HCT116 (cell line): Measurements from ENCODE around the gene TUT4. TPM values are rescaled to one million over a fixed set of nuclear protein-coding genes. Genes with fewer than 3 reads are reported as not detected.

Experiments
- ATAC-seq: fragments of 200-7000 bp; cut with Tn5 transposase; 2 replicates; pipeline ENCODE4 v1.9.1; 2020; ENCODE audit warnings: mild to moderate bottlenecking, moderate library complexity
- BruUV-seq: library from RNA; stranded (reverse); fragments of 400-500 nt; replicated peaks from 2 replicates; lab custom pipeline; 2021; lab: Mats Ljungman, UMichigan
- CTCF ChIA-PET: fragments of 300-600 bp; sonication (Branson Sonifier 250); formaldehyde crosslinking; loops from one replicate; lab custom pipeline; 2021; ENCODE audit warnings: antibody characterized with exemption; lab: Charles Lee
- POLR2A ChIA-PET: fragments of 300-600, 350-600 bp; sonication (Branson Sonifier 250); formaldehyde crosslinking; loops from one replicate; lab custom pipeline; 2021; ENCODE audit warnings: antibody characterized with exemption; lab: Charles Lee
- RAD21 ChIA-PET, 2 experiments: fragments of 300-600 bp; sonication (Branson Sonifier 250); formaldehyde crosslinking; loops; one replicate each; lab custom pipeline; 2023; ENCODE audit warnings: low total read pairs in 2 of 2; ENCODE audit not compliant: uncharacterized antibody in 2 of 2, unreplicated experiment in 2 of 2, low non-redundant PET in 1 of 2; lab: Charles Lee
- DNase-seq: peaks from one replicate; pipeline ENCODE4 v3.0.0-alpha.2; 2010; ENCODE audit warnings: low read depth, low spot score
- H2AFZ ChIP-seq: fragments of 200-600 bp; shearing (Covaris generic), sonication (generic); 2 replicates; pipeline ENCODE4 v1.6.1; 2017; ENCODE audit warnings: low read depth, mixed run types, mixed read lengths, antibody characterized with exemption, low read length; ENCODE audit not compliant: poor library complexity, severe bottlenecking
- H3K27ac ChIP-seq: 2 replicates; pipeline ENCODE4 v1.5.1; 2012; ENCODE audit warnings: low read depth, low read length
- H3K27me3 ChIP-seq: fragments of 200-600 bp; sonication (generic); 2 replicates; pipeline ENCODE4 v1.6.1; 2016; ENCODE audit warnings: mixed run types, low read length, mixed read lengths; ENCODE audit not compliant: insufficient read depth
- H3K36me3 ChIP-seq, 2 experiments: fragments of 200-500 bp in 1 of 2; fragments of 200-600 bp in 1 of 2; sonication (Bioruptor generic) in 1 of 2; sonication (generic) in 1 of 2; 2 replicates each; pipeline versions ENCODE4 v1.5.1 to v1.6.1; 2014 to 2016; ENCODE audit warnings: low read length in 2 of 2, inconsistent platforms in 1 of 2, mixed read lengths in 1 of 2, mixed run types in 1 of 2; ENCODE audit not compliant: insufficient read depth in 2 of 2, control insufficient read depth in 1 of 2
- H3K4me1 ChIP-seq, 2 experiments: fragments of 200-600 bp in 1 of 2; sonication (generic) in 1 of 2; 2 replicates each; pipeline versions ENCODE4 v1.5.1 to v1.6.1; 2012 to 2017; ENCODE audit warnings: low read length in 2 of 2, inconsistent platforms in 1 of 2, mild to moderate bottlenecking in 1 of 2, mixed read lengths in 1 of 2, mixed run types in 1 of 2, moderate library complexity in 1 of 2; ENCODE audit not compliant: insufficient read depth in 2 of 2, control insufficient read depth in 1 of 2
- H3K4me2 ChIP-seq: fragments of 200-600 bp; sonication (generic); 2 replicates; pipeline ENCODE4 v1.6.1; 2017; ENCODE audit warnings: mixed run types, low read length, mixed read lengths
- H3K4me3 ChIP-seq, 2 experiments: fragments of 200-600 bp in 1 of 2; sonication (generic) in 1 of 2; replicated peaks in 1 of 2; 2 replicates each; pipeline ENCODE4 v1.5.1; 2011 to 2016; ENCODE audit warnings: low read length in 2 of 2, control low read depth in 1 of 2, low read depth in 1 of 2, mild to moderate bottlenecking in 1 of 2, mixed read lengths in 1 of 2, mixed run types in 1 of 2
- H3K79me2 ChIP-seq: fragments of 200-600 bp; sonication (generic); 2 replicates; pipeline ENCODE4 v1.6.1; 2017; ENCODE audit warnings: mild to moderate bottlenecking, mixed run types, low read length, moderate library complexity, mixed read lengths; ENCODE audit not compliant: insufficient read depth
- H3K9ac ChIP-seq: fragments of 200-600 bp; sonication (generic); 2 replicates; pipeline ENCODE4 v1.6.1; 2016; ENCODE audit warnings: low read length, mixed read lengths
- H3K9me2 ChIP-seq: fragments of 200-600 bp; sonication (generic), shearing (Covaris generic); 2 replicates; pipeline ENCODE4 v1.6.1; 2017; ENCODE audit warnings: mixed run types, mild to moderate bottlenecking, moderate library complexity; ENCODE audit not compliant: insufficient read depth
- H3K9me3 ChIP-seq, 2 experiments: fragments of 200-500 bp in 1 of 2; fragments of 200-600 bp in 1 of 2; sonication (Bioruptor generic) in 1 of 2; sonication (generic) in 1 of 2; 2 replicates each; pipeline ENCODE4 v1.6.1; 2014 to 2017; ENCODE audit warnings: low read length in 2 of 2, mixed read lengths in 2 of 2, inconsistent platforms in 1 of 2, low read depth in 1 of 2, mild to moderate bottlenecking in 1 of 2, mixed run types in 1 of 2, moderate library complexity in 1 of 2; ENCODE audit not compliant: control insufficient read depth in 1 of 2, insufficient read depth in 1 of 2
- H4K20me1 ChIP-seq: fragments of 200-600 bp; sonication (generic), shearing (Covaris generic); 2 replicates; pipeline ENCODE4 v1.6.1; 2017; ENCODE audit warnings: mixed run types, mild to moderate bottlenecking, moderate library complexity; ENCODE audit not compliant: insufficient read depth
- CBX3 ChIP-seq: IDR thresholded peaks from 2 replicates; pipeline ENCODE4 v1.6.1; 2012; ENCODE audit warnings: low read depth
- CEBPB ChIP-seq: IDR thresholded peaks from 2 replicates; pipeline ENCODE4 v1.6.1; 2012; ENCODE audit warnings: low read depth
- EZH2phosphoT487 ChIP-seq: fragments of 200-600 bp; IDR thresholded peaks from 2 replicates; pipeline ENCODE4 v1.6.1; 2018; ENCODE audit warnings: antibody characterized with exemption, borderline replicate concordance
- FOSL1 ChIP-seq: IDR thresholded peaks from 2 replicates; pipeline ENCODE4 v1.6.1; 2012; ENCODE audit warnings: low read depth
- MAX ChIP-seq: IDR thresholded peaks from 2 replicates; pipeline ENCODE4 v1.6.1; 2012
- POLR2A ChIP-seq: IDR thresholded peaks from 2 replicates; pipeline ENCODE4 v1.7.0; 2011; ENCODE audit warnings: borderline replicate concordance; ENCODE audit not compliant: insufficient read depth, insufficient read length; ENCODE audit errors: extremely low read depth
- POLR2AphosphoS5 ChIP-seq: IDR thresholded peaks from 2 replicates; pipeline ENCODE4 v1.6.1; 2011; ENCODE audit warnings: mild to moderate bottlenecking, low read depth, low read length, moderate library complexity
- RAD21 ChIP-seq: IDR thresholded peaks from 2 replicates; pipeline ENCODE4 v1.6.1; 2012; ENCODE audit warnings: low read depth, mild to moderate bottlenecking
- REST ChIP-seq: IDR thresholded peaks from 2 replicates; pipeline ENCODE4 v1.6.1; 2012; ENCODE audit warnings: low read depth
- YY1 ChIP-seq: IDR thresholded peaks from 2 replicates; pipeline ENCODE4 v1.6.1; 2011; ENCODE audit warnings: low read length, low read depth, moderate library complexity, mild to moderate bottlenecking; ENCODE audit not compliant: insufficient replicate concordance; ENCODE audit errors: extremely low read depth
- ZFX ChIP-seq: fragments of 450-650 bp; IDR thresholded peaks from 2 replicates; pipeline ENCODE4 v1.6.1; 2017
- ZNF274 ChIP-seq: fragments of 200-500 bp; sonication (Bioruptor generic); IDR thresholded peaks from 2 replicates; pipeline ENCODE4 v1.6.1; 2014; ENCODE audit warnings: mild to moderate bottlenecking, low read depth, low read length, inconsistent platforms
- intact Hi-C: fragments of 100-400 bp; cut with micrococcal nuclease; formaldehyde crosslinking; loops from 2 replicates; pipeline ENCODE4 v1.10.0; 2022
- total RNA-seq: library from RNA; stranded (reverse); gene quantifications from one replicate; pipeline ENCODE4 v1.2.1, GENCODE V29; 2021; ENCODE audit not compliant: unreplicated experiment

The TUT4 gene
- total RNA-seq, 1 experiment from 2014 or later: 50.0 TPM

- TF ChIP-seq POLR2A (no peak), REST (no peak), CBX3 (no peak), ZFX (no peak), EZH2phosphoT487 (no peak)
- TF ChIP-seq, all 23 proteins: peak for 0
These were observed 149.3 kb downstream of the TUT4 start (continued) for GRCh38 chr1:52403566-52404115.

GRCh38 chr1:52402860-52403240, 150.0 kb downstream of the TUT4 start:
- Histone ChIP-seq H3K27ac (peak overlapping the region; percentile 93; the same call in 1 of the 2 replicates), H3K4me1 (peaks cover 2 to 14% of the 10 kb centered on the region in 2 experiments; a peak in 2 of 4 replicates), H3K4me3 (peak overlapping the region; percentile 99), H3K9me3 (no peaks in the 10 kb centered on the region), H3K4me2 (peak overlapping the region; percentile 77), H3K27me3 (no peaks in the 10 kb centered on the region), H3K9ac (peak overlapping the region; percentile 98), H2AFZ (no peak overlapping the region), H4K20me1 (no peaks in the 10 kb centered on the region), H3K79me2 (peaks cover 76% of the 10 kb centered on the region), H3K36me3 (peaks cover 7 to 30% of the 10 kb centered on the region in 2 experiments), H3K9me2 (no peaks in the 10 kb centered on the region)
- RAD21 ChIA-PET: no interaction called here
- ATAC-seq (no peak), DNase-seq (no peak)
- intact Hi-C loops: no loop called here
- CTCF ChIA-PET: no interaction called here
- POLR2A ChIA-PET: no interaction called here
- BruUV-seq: no TSS peak
- TF ChIP-seq REST (no peak), YY1 (no peak), FOSL1 (no peak), CEBPB (no peak), RAD21 (no peak), MAX (no peak), ZNF274 (no peak), POLR2AphosphoS5 (no peak), POLR2A (no peak)
